Measurements from ENCODE around the gene TESK2.
A peak's percentile ranks its signal among the peaks of the same experiment; 100 is the strongest.

TESK2 gene

GRCh38 chr1:45442272-45442671, 48.7 kb downstream of the TESK2 start:
- TF ChIP-seq, protein P1, sequence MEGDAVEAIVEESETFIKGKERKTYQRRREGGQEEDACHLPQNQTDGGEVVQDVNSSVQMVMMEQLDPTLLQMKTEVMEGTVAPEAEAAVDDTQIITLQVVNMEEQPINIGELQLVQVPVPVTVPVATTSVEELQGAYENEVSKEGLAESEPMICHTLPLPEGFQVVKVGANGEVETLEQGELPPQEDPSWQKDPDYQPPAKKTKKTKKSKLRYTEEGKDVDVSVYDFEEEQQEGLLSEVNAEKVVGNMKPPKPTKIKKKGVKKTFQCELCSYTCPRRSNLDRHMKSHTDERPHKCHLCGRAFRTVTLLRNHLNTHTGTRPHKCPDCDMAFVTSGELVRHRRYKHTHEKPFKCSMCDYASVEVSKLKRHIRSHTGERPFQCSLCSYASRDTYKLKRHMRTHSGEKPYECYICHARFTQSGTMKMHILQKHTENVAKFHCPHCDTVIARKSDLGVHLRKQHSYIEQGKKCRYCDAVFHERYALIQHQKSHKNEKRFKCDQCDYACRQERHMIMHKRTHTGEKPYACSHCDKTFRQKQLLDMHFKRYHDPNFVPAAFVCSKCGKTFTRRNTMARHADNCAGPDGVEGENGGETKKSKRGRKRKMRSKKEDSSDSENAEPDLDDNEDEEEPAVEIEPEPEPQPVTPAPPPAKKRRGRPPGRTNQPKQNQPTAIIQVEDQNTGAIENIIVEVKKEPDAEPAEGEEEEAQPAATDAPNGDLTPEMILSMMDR (IDR thresholded peaks at IDR 0.05) = no peak
- Histone ChIP-seq H3K27me3 (no peaks in the 10 kb centered on the region), H3K4me1 (ENCODE audit: control insufficient read depth in 1 of 2, insufficient read depth in 1 of 2, low read depth in 1 of 2, low read length in 1 of 2) (peaks cover 0 to 7% of the 10 kb centered on the region in 2 experiments), H3K4me3 (ENCODE audit: low read depth in 1 of 2, low read length in 1 of 2) (no peak overlapping the region), H3K9me3 (no peaks in the 10 kb centered on the region), H3K36me3 (no peaks in the 10 kb centered on the region), H3K27ac (no peak overlapping the region)

GRCh38 chr1:45437323-45437722, 53.6 kb downstream of the TESK2 start:
- H3K36me3 ChIP-seq = no peaks in the 10 kb centered on the region
- TF ChIP-seq, protein P1 (IDR thresholded peaks at IDR 0.05) = no peak
- no peak overlapping the region for H3K4me3 ChIP-seq (ENCODE audit: low read depth in 1 of 2, low read length in 1 of 2)
- H3K9me3 ChIP-seq = no peaks in the 10 kb centered on the region
- H3K4me1 ChIP-seq (ENCODE audit: control insufficient read depth in 1 of 2, insufficient read depth in 1 of 2, low read depth in 1 of 2, low read length in 1 of 2) = no peaks in the 10 kb centered on the region
- H3K27ac ChIP-seq = no peak overlapping the region
- H3K27me3 ChIP-seq = no peaks in the 10 kb centered on the region

- no peaks in the 10 kb centered on the region for H3K27me3 ChIP-seq
- H3K4me1 ChIP-seq (ENCODE audit: control insufficient read depth in 1 of 2, insufficient read depth in 1 of 2, low read depth in 1 of 2, low read length in 1 of 2) = no peaks in the 10 kb centered on the region
- H3K27ac ChIP-seq = peak overlapping the region; percentile 52
- no peaks in the 10 kb centered on the region for H3K9me3 ChIP-seq
- TF ChIP-seq, protein P1 (IDR thresholded peaks at IDR 0.05) = no peak
- no peak overlapping the region for H3K4me3 ChIP-seq (ENCODE audit: low read depth in 1 of 2, low read length in 1 of 2)
- H3K36me3 ChIP-seq = peaks cover 4% of the 10 kb centered on the region
Observed at GRCh38 chr1:45430490-45430889, 60.5 kb downstream of the TESK2 start.

DNA sequence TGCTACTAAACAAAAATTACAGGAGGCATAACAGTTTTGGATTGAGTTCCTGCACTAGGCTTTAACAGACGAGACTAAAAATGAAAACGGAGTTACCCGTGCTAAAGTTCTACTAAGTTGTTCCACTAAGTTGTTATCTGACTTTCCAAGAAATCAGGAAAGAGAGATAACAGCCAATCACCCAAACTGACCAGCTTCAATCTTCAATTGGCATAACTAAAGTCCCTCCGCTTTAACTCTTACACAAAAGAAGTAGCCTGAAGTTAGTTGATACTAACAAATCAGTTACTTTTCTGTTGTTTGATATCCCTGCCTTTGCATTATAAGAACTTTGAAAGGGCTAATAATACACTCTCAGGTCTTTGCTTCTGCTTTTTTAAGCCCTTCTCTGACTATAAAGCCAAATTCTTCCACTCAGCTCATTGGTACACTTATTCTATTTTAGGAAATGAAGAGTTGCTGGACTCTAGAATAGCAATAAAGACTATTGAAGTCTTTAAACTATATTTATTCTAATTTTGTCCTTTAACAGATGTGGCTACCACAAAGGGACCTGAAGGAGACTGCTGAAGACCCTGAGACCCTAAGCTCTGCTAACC, 61.3 kb downstream of the TESK2 start:
- H3K27me3 ChIP-seq = no peaks in the 10 kb centered on the region
- peaks cover 4% of the 10 kb centered on the region for H3K36me3 ChIP-seq
- TF ChIP-seq, protein P1 (IDR thresholded peaks at IDR 0.05) = no peak
- H3K27ac ChIP-seq = no peak overlapping the region
- H3K4me1 ChIP-seq (ENCODE audit: control insufficient read depth in 1 of 2, insufficient read depth in 1 of 2, low read depth in 1 of 2, low read length in 1 of 2) = no peaks in the 10 kb centered on the region
- H3K4me3 ChIP-seq (ENCODE audit: low read depth in 1 of 2, low read length in 1 of 2) = no peak overlapping the region
- H3K9me3 ChIP-seq = no peaks in the 10 kb centered on the region

DNA sequence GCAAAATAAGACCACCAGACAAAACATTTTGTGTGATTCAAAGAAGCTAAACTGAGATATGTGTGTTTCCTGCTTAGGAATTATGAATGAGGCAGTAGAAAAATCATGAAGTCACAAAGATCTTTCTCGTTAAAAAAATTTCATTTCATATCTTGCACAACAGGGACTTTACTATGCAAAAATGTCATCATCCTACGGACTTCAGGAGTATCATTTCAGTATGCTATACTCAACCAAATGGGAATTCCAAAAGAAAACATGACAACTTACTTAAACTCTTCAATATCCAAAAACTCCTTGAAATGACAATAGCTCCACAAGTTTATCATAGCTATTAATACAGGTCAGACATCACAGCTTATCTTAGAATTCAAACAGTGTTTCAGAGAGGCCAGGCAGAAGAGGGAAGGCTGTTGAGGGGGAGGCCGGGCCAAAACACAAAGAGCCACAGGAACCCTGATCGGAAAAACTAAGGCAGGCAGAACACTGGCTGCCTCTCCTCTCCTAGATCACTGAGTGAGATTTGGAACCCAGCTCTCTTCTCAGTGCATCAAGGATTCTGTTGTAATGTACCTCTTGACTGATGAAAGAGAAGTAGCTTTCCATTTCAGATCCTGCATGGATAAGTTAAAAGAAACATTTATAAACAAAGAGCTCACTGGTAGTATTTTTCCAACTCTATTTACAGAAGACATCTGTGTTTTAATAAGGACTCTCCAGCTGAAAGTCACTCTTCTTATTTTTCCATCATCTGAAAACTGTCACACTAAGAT, 66.9 kb downstream of the TESK2 start:
- Histone ChIP-seq H3K4me1 (ENCODE audit: control insufficient read depth in 1 of 2, insufficient read depth in 1 of 2, low read depth in 1 of 2, low read length in 1 of 2) (peaks cover 5 to 7% of the 10 kb centered on the region in 2 experiments), H3K36me3 (peaks cover 28% of the 10 kb centered on the region), H3K9me3 (no peaks in the 10 kb centered on the region), H3K27me3 (no peaks in the 10 kb centered on the region), H3K27ac (no peak overlapping the region), H3K4me3 (ENCODE audit: low read depth in 1 of 2, low read length in 1 of 2) (no peak overlapping the region)
- TF ChIP-seq, protein P1 (IDR thresholded peaks at IDR 0.05) = no peak

Data from neutrophil (primary cell).